Neuronal stem cell (in vitro differentiated cells): ENCODE data around the gene CKS1B.

Experiments used
- DNase-seq: peaks from one replicate; pipeline ENCODE4 v3.0.0-alpha.2; 2013; ENCODE audit warnings: low spot score
- H2AFZ ChIP-seq: one replicate; pipeline ENCODE4 v1.6.1; 2013; ENCODE audit warnings: mild to moderate bottlenecking, low read length, inconsistent platforms
- H2AK5ac ChIP-seq: 2 replicates; pipeline ENCODE4 v1.6.1; 2013; ENCODE audit warnings: low read depth, mild to moderate bottlenecking, inconsistent platforms, low read length, moderate library complexity, mixed read lengths
- H2BK120ac ChIP-seq: 2 replicates; pipeline ENCODE4 v1.6.1; 2013; ENCODE audit warnings: low read depth, mild to moderate bottlenecking, inconsistent platforms, low read length, moderate library complexity, mixed read lengths
- H2BK12ac ChIP-seq: one replicate; pipeline ENCODE4 v1.6.1; 2013; ENCODE audit warnings: low read length, inconsistent platforms
- H2BK15ac ChIP-seq: 2 replicates; pipeline ENCODE4 v1.6.1; 2013; ENCODE audit warnings: mild to moderate bottlenecking, low read length, inconsistent platforms, mixed read lengths
- H2BK5ac ChIP-seq: one replicate; pipeline ENCODE4 v1.6.1; 2013; ENCODE audit warnings: inconsistent platforms, mild to moderate bottlenecking, low read length, moderate library complexity
- H3K14ac ChIP-seq: one replicate; pipeline ENCODE4 v1.6.1; 2013; ENCODE audit warnings: low read length, inconsistent platforms
- H3K18ac ChIP-seq: 2 replicates; pipeline ENCODE4 v1.6.1; 2013; ENCODE audit warnings: low read length, inconsistent platforms
- H3K23ac ChIP-seq: 2 replicates; pipeline ENCODE4 v1.6.1; 2013; ENCODE audit warnings: low read depth, mild to moderate bottlenecking, mixed read lengths, low read length, inconsistent platforms; ENCODE audit not compliant: poor library complexity
- H3K27ac ChIP-seq: replicated peaks from 3 replicates; pipeline ENCODE4 v1.5.1; 2013; ENCODE audit warnings: low read length, inconsistent platforms
- H3K27me3 ChIP-seq, 3 experiments: 2 replicates each; pipeline ENCODE4 v1.6.1; 2013; ENCODE audit warnings: low read length in 3 of 3, mild to moderate bottlenecking in 2 of 3, inconsistent platforms in 1 of 3, low read depth in 1 of 3, mixed read lengths in 1 of 3, moderate library complexity in 1 of 3; ENCODE audit not compliant: control insufficient read depth in 3 of 3, insufficient read depth in 3 of 3
- H3K36me3 ChIP-seq, 2 donors: replicated peaks in 1 of 2; 2 replicates each; pipeline ENCODE4 v1.6.1; 2013; ENCODE audit warnings: low read length in 2 of 2; ENCODE audit not compliant: control insufficient read depth in 2 of 2, insufficient read depth in 2 of 2
- H3K4ac ChIP-seq: 2 replicates; pipeline ENCODE4 v1.6.1; 2013; ENCODE audit warnings: inconsistent platforms, mild to moderate bottlenecking, low read length, moderate library complexity
- H3K4me1 ChIP-seq, 2 donors: 1 replicate in 1 of 2; 2 replicates in 1 of 2; pipeline ENCODE4 v1.6.1; 2013; ENCODE audit warnings: low read length in 2 of 2, low read depth in 1 of 2; ENCODE audit not compliant: control insufficient read depth in 2 of 2, insufficient read depth in 1 of 2
- H3K4me2 ChIP-seq: one replicate; pipeline ENCODE4 v1.6.1; 2013; ENCODE audit warnings: mild to moderate bottlenecking, low read length, inconsistent platforms; ENCODE audit not compliant: insufficient read depth, poor library complexity, severe bottlenecking
- H3K4me3 ChIP-seq, 2 donors: 2 replicates each; pipeline ENCODE4 v1.5.1; 2013; ENCODE audit warnings: low read length in 2 of 2, mild to moderate bottlenecking in 2 of 2, inconsistent platforms in 1 of 2, moderate library complexity in 1 of 2
- H3K79me1 ChIP-seq: one replicate; pipeline ENCODE4 v1.6.1; 2013; ENCODE audit warnings: low read depth, mild to moderate bottlenecking, inconsistent platforms, low read length, moderate library complexity
- H3K9ac ChIP-seq: one replicate; pipeline ENCODE4 v1.6.1; 2013; ENCODE audit warnings: mild to moderate bottlenecking, low read depth, low read length, inconsistent platforms; ENCODE audit not compliant: poor library complexity
- H3K9me3 ChIP-seq, 2 donors: replicated peaks in 1 of 2; 2 replicates each; pipeline versions ENCODE3 to v1.6.1; 2013; ENCODE audit warnings: low read length in 2 of 2, mild to moderate bottlenecking in 2 of 2, inconsistent platforms in 1 of 2, low read depth in 1 of 2, mixed read lengths in 1 of 2, moderate library complexity in 1 of 2; ENCODE audit not compliant: control insufficient read depth in 2 of 2, insufficient read depth in 1 of 2
- H4K8ac ChIP-seq: one replicate; pipeline ENCODE4 v1.6.1; 2013; ENCODE audit warnings: low read depth, mild to moderate bottlenecking, inconsistent platforms, low read length, moderate library complexity
- H4K91ac ChIP-seq: one replicate; pipeline ENCODE4 v1.6.1; 2013; ENCODE audit warnings: low read length, low read depth, mild to moderate bottlenecking, inconsistent platforms; ENCODE audit not compliant: poor library complexity
- WGBS, 2 donors: extraction: QIAGEN DNeasy Blood & Tissue Kit; methylation state at CpG; one replicate each; pipeline ENCODE4 v1.1.7; 2013; ENCODE audit warnings: missing lambda C conversion rate in 2 of 2, mixed read lengths in 1 of 2; ENCODE audit not compliant: insufficient read length in 2 of 2, insufficient replicate concordance in 1 of 2; ENCODE audit errors: extremely low coverage in 2 of 2; 5-methylcytosine and 5-hydroxymethylcytosine counted together

CKS1B gene

GRCh38 chr1:154992721-154993571 lies 18.5 kb downstream of the CKS1B start:
- no CpG with 5 or more reads among the region's 14 CpGs for WGBS, 2 donors
- no peak overlapping the region for H2BK5ac ChIP-seq
- H3K79me1 ChIP-seq = peaks cover 5% of the 10 kb centered on the region
- H3K23ac ChIP-seq = no peak overlapping the region
- H3K4me2 ChIP-seq = no peak overlapping the region
- peaks cover 0 to 2% (median 0%) of the 10 kb centered on the region in 3 experiments for H3K27me3 ChIP-seq
- no peak overlapping the region for H3K14ac ChIP-seq
- H3K27ac ChIP-seq = peak overlapping the region; percentile 6
- peaks cover 31 to 47% of the 10 kb centered on the region in 2 donors for H3K36me3 ChIP-seq
- no peak overlapping the region for H2BK12ac ChIP-seq
- no peak overlapping the region for H4K91ac ChIP-seq
- H2AFZ ChIP-seq = no peak overlapping the region
- peak overlapping the region; percentile 1 for H2AK5ac ChIP-seq
- H3K18ac ChIP-seq = peak overlapping the region; percentile 1
- no peak for DNase-seq
- no peak overlapping the region for H3K4me3 ChIP-seq
- no peak overlapping the region for H3K4ac ChIP-seq
- H2BK120ac ChIP-seq = no peak overlapping the region
- no peaks in the 10 kb centered on the region for H3K9me3 ChIP-seq
- H4K8ac ChIP-seq = no peak overlapping the region
- H3K9ac ChIP-seq = no peak overlapping the region
- H3K4me1 ChIP-seq = peaks cover 6% of the 10 kb centered on the region in 2 donors
- H2BK15ac ChIP-seq = no peak overlapping the region

GRCh38 chr1:154993572-154994268 lies 19.2 kb downstream of the CKS1B start, which contains the start of gene LENEP:
TSS of gene LENEP (plus strand) at chr1:154993586. CDS start at chr1:154993608, 22 bp downstream.
- H2BK5ac ChIP-seq = no peak within 1 kb of the TSS
- H2AK5ac ChIP-seq = peak within 1 kb of the TSS; percentile 41
- no CpG with 5 or more reads among the region's 8 CpGs for WGBS, 2 donors
- H3K23ac ChIP-seq = no peak within 1 kb of the TSS
- H3K14ac ChIP-seq = no peak within 1 kb of the TSS
- H4K91ac ChIP-seq = no peak within 1 kb of the TSS
- H3K27ac ChIP-seq = peak within 1 kb of the TSS; percentile 6
- no peak for DNase-seq
- peaks cover 2% of the 10 kb centered on the region for H3K79me1 ChIP-seq
- no peak within 1 kb of the TSS for H4K8ac ChIP-seq
- H3K4ac ChIP-seq = no peak within 1 kb of the TSS
- peaks cover 23 to 39% of the 10 kb centered on the region in 2 donors for H3K36me3 ChIP-seq
- peaks cover 6% of the 10 kb centered on the region in 2 donors for H3K4me1 ChIP-seq
- H3K18ac ChIP-seq = peak within 1 kb of the TSS; percentile 6
- H3K9ac ChIP-seq = no peak within 1 kb of the TSS
- H3K9me3 ChIP-seq = no peaks in the 10 kb centered on the region
- H2BK12ac ChIP-seq = no peak within 1 kb of the TSS
- no peak within 1 kb of the TSS for H3K4me2 ChIP-seq
- H2BK15ac ChIP-seq = peak within 1 kb of the TSS; percentile 72
- peak within 1 kb of the TSS; percentile 92 for H2BK120ac ChIP-seq
- H3K4me3 ChIP-seq = no peak within 1 kb of the TSS
- peaks cover 0 to 2% (median 0%) of the 10 kb centered on the region in 3 experiments for H3K27me3 ChIP-seq
- H2AFZ ChIP-seq = no peak within 1 kb of the TSS

GRCh38 chr1:154994269-154994587 lies 19.7 kb downstream of the CKS1B start:
- Histone ChIP-seq H3K4ac (no peak overlapping the region), H3K23ac (no peak overlapping the region), H2BK120ac (peak overlapping the region; percentile 92), H3K4me1 (peaks cover 8 to 9% of the 10 kb centered on the region in 2 donors), H2AFZ (no peak overlapping the region), H3K4me2 (no peak overlapping the region), H3K9ac (no peak overlapping the region), H3K18ac (no peak overlapping the region), H2BK5ac (no peak overlapping the region), H2BK15ac (peak overlapping the region; percentile 72), H3K79me1 (peaks cover 2% of the 10 kb centered on the region), H3K27ac (no peak overlapping the region), H2BK12ac (no peak overlapping the region), H2AK5ac (peak overlapping the region; percentile 41), H3K14ac (no peak overlapping the region), H3K4me3 (no peak overlapping the region), H4K8ac (no peak overlapping the region), H4K91ac (no peak overlapping the region), H3K27me3 (peaks cover 0 to 2% (median 0%) of the 10 kb centered on the region in 3 experiments), H3K36me3 (peaks cover 20 to 34% of the 10 kb centered on the region in 2 donors), H3K9me3 (no peaks in the 10 kb centered on the region)
- DNase-seq = no peak
- WGBS, 2 donors = no CpG with 5 or more reads among the region's 1 CpG

GRCh38 chr1:154994591-154994990 lies 20.1 kb downstream of the CKS1B start:
- H3K36me3 ChIP-seq = peaks cover 17 to 30% of the 10 kb centered on the region in 2 donors
- H3K9ac ChIP-seq = no peak overlapping the region
- H3K4me1 ChIP-seq = peaks cover 8 to 9% of the 10 kb centered on the region in 2 donors
- no peaks in the 10 kb centered on the region for H3K9me3 ChIP-seq
- H2AK5ac ChIP-seq = peak overlapping the region; percentile 41
- peak overlapping the region; percentile 72 for H2BK15ac ChIP-seq
- H2AFZ ChIP-seq = no peak overlapping the region
- H3K27me3 ChIP-seq = peaks cover 0 to 2% (median 0%) of the 10 kb centered on the region in 3 experiments
- no peak overlapping the region for H2BK12ac ChIP-seq
- no peak overlapping the region for H4K8ac ChIP-seq
- H3K4me2 ChIP-seq = no peak overlapping the region
- no peak overlapping the region for H3K27ac ChIP-seq
- H3K14ac ChIP-seq = no peak overlapping the region
- peaks cover 2% of the 10 kb centered on the region for H3K79me1 ChIP-seq
- H3K18ac ChIP-seq = no peak overlapping the region
- WGBS, 2 donors = no CpG with 5 or more reads among the region's 3 CpGs
- no peak overlapping the region for H2BK5ac ChIP-seq
- no peak overlapping the region for H3K4me3 ChIP-seq
- no peak for DNase-seq
- no peak overlapping the region for H3K4ac ChIP-seq
- no peak overlapping the region for H2BK120ac ChIP-seq
- no peak overlapping the region for H3K23ac ChIP-seq
- H4K91ac ChIP-seq = no peak overlapping the region
